Right lobe of liver (tissue), 6 donors: ENCODE data around the gene RELN. TPM values are rescaled to one million over a fixed set of nuclear protein-coding genes. Genes with fewer than 3 reads are reported as not detected.

Experiments used
- ATAC-seq, 4 donors: fragments of 200-7000 bp; cut with Tn5 transposase; one replicate each; pipeline ENCODE4 v1.9.1; 2020; ENCODE audit warnings: mild to moderate bottlenecking in 4 of 4, moderate library complexity in 4 of 4
- DNase-seq, 3 donors: peaks; one replicate each; pipeline ENCODE4 v3.0.0-alpha.2; 2020
- H3K27ac ChIP-seq, 3 donors: fragments of 200-600 bp; one replicate each; pipeline ENCODE4 v1.8.0; 2022
- H3K27me3 ChIP-seq, 2 donors: fragments of 200-600 bp; one replicate each; pipeline ENCODE4 v1.8.0; 2022
- H3K36me3 ChIP-seq, 4 donors: fragments of 200-600 bp; sonication (generic) in 1 of 4; one replicate each; pipeline versions ENCODE4 v1.5.1 to v1.8.0; 2017 to 2022; ENCODE audit warnings: control low read depth in 1 of 4
- H3K4me1 ChIP-seq, 4 donors: fragments of 200-600 bp; sonication (generic) in 1 of 4; one replicate each; pipeline versions ENCODE4 v1.5.1 to v1.8.0; 2017 to 2022; ENCODE audit warnings: control low read depth in 1 of 4
- H3K4me3 ChIP-seq, 3 donors: fragments of 200-600 bp; one replicate each; pipeline ENCODE4 v1.8.0; 2022
- H3K9me3 ChIP-seq, 4 donors: fragments of 200-600 bp; sonication (generic) in 1 of 4; one replicate each; pipeline versions ENCODE4 v1.5.1 to v1.8.0; 2017 to 2022; ENCODE audit warnings: control low read depth in 1 of 4
- CTCF ChIP-seq, 4 donors: fragments of 200-600 bp in 3 of 4; fragments of 450-650 bp in 1 of 4; IDR thresholded peaks; one replicate each; pipeline versions ENCODE4 v1.5.1 to v1.8.0; 2016 to 2022; ENCODE audit warnings: antibody characterized with exemption in 4 of 4, mild to moderate bottlenecking in 2 of 4
- POLR2A ChIP-seq: fragments of 450-650 bp; IDR thresholded peaks from one replicate; pipeline ENCODE4 v1.6.1; 2017; ENCODE audit warnings: antibody characterized with exemption, mild to moderate bottlenecking
- WGBS: methylation state at CpG from one replicate; pipeline ENCODE4 v1.1.6; 2018; ENCODE audit warnings: low coverage, low lambda C conversion rate; ENCODE audit not compliant: insufficient coverage; ENCODE audit errors: missing lambda C conversion rate; 5-methylcytosine and 5-hydroxymethylcytosine counted together
- intact Hi-C, 2 donors: fragments of 100-400 bp; cut with DNase I; formaldehyde crosslinking; loops; one replicate each; pipeline versions ENCODE4 v1.11.2 to v1.14.1; 2022
- total RNA-seq, 6 experiments: library from RNA; depleted of rRNA in 2 of 6; stranded (reverse); fragments of >200 nt in 2 of 6; fragmentation: NEBNext Ultra II Directional in 3 of 6; extraction: Animal tissue kit (Norgen Biotek cat#: 25700) in 3 of 6; gene quantifications; one replicate each; pipeline versions ENCODE4 v1.1.0 to v1.2.4, GENCODE V29; 2016 to 2023
- donor health status: DM: no; HTN: yes; CAD: no.
- donor health status: DM: no; HTN: no; CAD: no.
- donor health status: DM: no; HTN: no; CAD: no.
- donor health status: DM: no; HTN: yes; CAD: no.
- donor health status: DM: no; HTN: yes; CAD: no.

Gene RELN
- total RNA-seq, 6 experiments from 2014 or later, result 11.9 to 35.7 (median 18.9) TPM

GRCh38 chr7:103797647-103798307 lies 191.7 kb downstream of the RELN start:
- WGBS, result 52% methylated on average over 2 of the region's 3 CpGs
- no peak for TF ChIP-seq CTCF (IDR thresholded peaks at IDR 0.05)
- no peak for TF ChIP-seq POLR2A
- Histone ChIP-seq H3K27me3 (no peaks in the 10 kb centered on the region), H3K36me3 (no peaks in the 10 kb centered on the region), H3K9me3 (no peaks in the 10 kb centered on the region), H3K4me1 (no peaks in the 10 kb centered on the region), H3K27ac (no peak overlapping the region), H3K4me3 (no peak overlapping the region)
- DNase-seq (no peak), ATAC-seq (no peak)
- intact Hi-C loops, result no loop called here

GRCh38 chr7:103796327-103796962 lies 193.0 kb downstream of the RELN start:
- H3K4me1 ChIP-seq, result no peaks in the 10 kb centered on the region
- H3K36me3 ChIP-seq, result no peaks in the 10 kb centered on the region
- no peaks in the 10 kb centered on the region for H3K27me3 ChIP-seq
- no peaks in the 10 kb centered on the region for H3K9me3 ChIP-seq
- no peak overlapping the region for H3K4me3 ChIP-seq
- ATAC-seq (no peak), DNase-seq (no peak)
- TF ChIP-seq POLR2A, result no peak
- TF ChIP-seq CTCF (IDR thresholded peaks at IDR 0.05), result no peak
- 100% methylated on average over 6 of the region's 7 CpGs for WGBS
- intact Hi-C loops, result no loop called here
- H3K27ac ChIP-seq, result no peak overlapping the region

- no peaks in the 10 kb centered on the region for H3K9me3 ChIP-seq
- H3K27ac ChIP-seq, result no peak overlapping the region
- H3K4me3 ChIP-seq, result no peak overlapping the region
- no peak for DNase-seq
- no peaks in the 10 kb centered on the region for H3K27me3 ChIP-seq
- no peaks in the 10 kb centered on the region for H3K36me3 ChIP-seq
- intact Hi-C loops, result no loop called here
- TF ChIP-seq POLR2A (no peak), CTCF (IDR thresholded peaks at IDR 0.05) (no peak)
- ATAC-seq, result no peak
- H3K4me1 ChIP-seq, result no peaks in the 10 kb centered on the region
Measured at GRCh38 chr7:103795787-103796186, 193.7 kb downstream of the RELN start.

- no peak for ATAC-seq
- Histone ChIP-seq H3K4me1 (no peaks in the 10 kb centered on the region), H3K27ac (no peak overlapping the region), H3K4me3 (no peak overlapping the region), H3K36me3 (no peaks in the 10 kb centered on the region), H3K27me3 (no peaks in the 10 kb centered on the region), H3K9me3 (no peaks in the 10 kb centered on the region)
- 67% methylated on average over 1 of the region's 1 CpG for WGBS
- no peak for TF ChIP-seq CTCF (IDR thresholded peaks at IDR 0.05)
- no peak for TF ChIP-seq POLR2A
- DNase-seq, result no peak
- intact Hi-C loops, result no loop called here
Measured at GRCh38 chr7:103795107-103795506, 194.4 kb downstream of the RELN start.
